DMS79 (cell line): Measurements from ENCODE around the gene KRTAP5-11.
"Not testable (repeated sequence)": the region's sequence is repeated elsewhere in the genome, so short reads cannot be mapped to it uniquely, and the experiment has no call there.

ENCODE experiments used
- DNase-seq: peaks from one replicate; lab custom pipeline; 2025; lab: John Stamatoyannopoulos, UW

KRTAP5-11 gene

GRCh38 chr11:71580057-71581003 is 2.3 kb downstream of the KRTAP5-11 start:
- DNase-seq = peak; percentile 51

- DNase-seq = not testable (repeated sequence)
Observed at GRCh38 chr11:71579513-71579912, 3.2 kb downstream of the KRTAP5-11 start.

GRCh38 chr11:71577469-71578004 is 5.1 kb downstream of the KRTAP5-11 start:
- no peak for DNase-seq

- not testable (repeated sequence) for DNase-seq
Observed at GRCh38 chr11:71576688-71577465, 5.8 kb downstream of the KRTAP5-11 start.

- DNase-seq = no peak
Observed at GRCh38 chr11:71575723-71576424, 6.8 kb downstream of the KRTAP5-11 start.

GRCh38 chr11:71574418-71574817 is 8.3 kb downstream of the KRTAP5-11 start:
- no peak for DNase-seq

GRCh38 chr11:71572811-71573210 is 9.9 kb downstream of the KRTAP5-11 start:
- no peak for DNase-seq

GRCh38 chr11:71571101-71571850 is 11.4 kb downstream of the KRTAP5-11 start:
- DNase-seq = not testable (repeated sequence)

GRCh38 chr11:71568704-71569349 is 13.8 kb downstream of the KRTAP5-11 start:
- no peak for DNase-seq

- DNase-seq = not testable (repeated sequence)
Observed at GRCh38 chr11:71567633-71568032, 15.0 kb downstream of the KRTAP5-11 start.

- DNase-seq = not testable (repeated sequence)
Observed at GRCh38 chr11:71566626-71567599, 15.8 kb downstream of the KRTAP5-11 start.

GRCh38 chr11:71566081-71566620 is 16.5 kb downstream of the KRTAP5-11 start:
- DNase-seq = no peak

GRCh38 chr11:71565263-71565662 is 17.4 kb downstream of the KRTAP5-11 start, which contains the start of gene KRTAP5-10:
TSS of gene KRTAP5-10 (plus strand) at chr11:71565563. CDS start at chr11:71565588, 25 bp downstream.
- no peak for DNase-seq

GRCh38 chr11:71564430-71564829 is 18.2 kb downstream of the KRTAP5-11 start:
- DNase-seq = no peak

GRCh38 chr11:71563406-71563805 is 19.3 kb downstream of the KRTAP5-11 start:
- DNase-seq = no peak

GRCh38 chr11:71562120-71562519 is 20.6 kb downstream of the KRTAP5-11 start:
- DNase-seq = no peak

GRCh38 chr11:71558996-71559395 is 23.7 kb downstream of the KRTAP5-11 start:
- no peak for DNase-seq

GRCh38 chr11:71557257-71557656 is 25.4 kb downstream of the KRTAP5-11 start:
- no peak for DNase-seq

- DNase-seq = no peak
Observed at GRCh38 chr11:71556018-71556417, 26.7 kb downstream of the KRTAP5-11 start.
